Kidney epithelial cell (primary cell): ENCODE measurements around the gene CDH13. TPM values are rescaled to one million over a fixed set of nuclear protein-coding genes. Genes with fewer than 3 reads are reported as not detected.

Experiments used
- DNase-seq: peaks from one replicate; pipeline ENCODE4 v3.0.0-alpha.2; 2010; ENCODE audit warnings: low read depth
- H3K27me3 ChIP-seq: 2 replicates; pipeline ENCODE4 v1.6.0; 2011; ENCODE audit warnings: low read length; ENCODE audit not compliant: control insufficient read depth, insufficient read depth
- H3K36me3 ChIP-seq: 2 replicates; pipeline ENCODE4 v1.5.1; 2011; ENCODE audit warnings: low read length; ENCODE audit not compliant: control insufficient read depth, insufficient read depth
- H3K4me3 ChIP-seq: 2 replicates; pipeline ENCODE4 v1.5.1; 2011; ENCODE audit warnings: low read depth, mild to moderate bottlenecking, control low read depth, low read length
- CTCF ChIP-seq: IDR thresholded peaks from 2 replicates; pipeline ENCODE4 v1.5.1; 2011; ENCODE audit warnings: mild to moderate bottlenecking, moderate library complexity, low read length, control low read depth, inconsistent platforms; ENCODE audit not compliant: insufficient read depth, poor library complexity, severe bottlenecking
- total RNA-seq: library from RNA; depleted of rRNA; stranded (reverse); fragments of >200 nt; gene quantifications from 2 replicates; pipeline ENCODE4 v1.2.3, GENCODE V29; 2015

The CDH13 gene
- total RNA-seq, 1 donor from 2014 or later = 32.8 TPM

- no peak for DNase-seq
- no peaks in the 10 kb centered on the region for H3K27me3 ChIP-seq
- no peaks in the 10 kb centered on the region for H3K36me3 ChIP-seq
- H3K4me3 ChIP-seq = no peak overlapping the region
- TF ChIP-seq CTCF = no peak
Observed at GRCh38 chr16:83589576-83589975, 962.8 kb downstream of the CDH13 start.

- H3K36me3 ChIP-seq = no peaks in the 10 kb centered on the region
- DNase-seq = no peak
- H3K27me3 ChIP-seq = no peaks in the 10 kb centered on the region
- no peak for TF ChIP-seq CTCF
- H3K4me3 ChIP-seq = no peak overlapping the region
Observed at GRCh38 chr16:83592778-83593177, 966.0 kb downstream of the CDH13 start.

- DNase-seq = no peak
- no peak overlapping the region for H3K4me3 ChIP-seq
- no peaks in the 10 kb centered on the region for H3K36me3 ChIP-seq
- H3K27me3 ChIP-seq = no peaks in the 10 kb centered on the region
- no peak for TF ChIP-seq CTCF
Observed at GRCh38 chr16:83599789-83600462, 973.2 kb downstream of the CDH13 start.

GRCh38 chr16:83602761-83603722, 976.3 kb downstream of the CDH13 start:
- Histone ChIP-seq H3K36me3 (no peaks in the 10 kb centered on the region), H3K27me3 (no peaks in the 10 kb centered on the region), H3K4me3 (no peak overlapping the region)
- no peak for DNase-seq
- TF ChIP-seq CTCF = no peak

- DNase-seq = no peak
- TF ChIP-seq CTCF = no peak
- no peaks in the 10 kb centered on the region for H3K27me3 ChIP-seq
Observed at GRCh38 chr16:83603723-83604570, 977.2 kb downstream of the CDH13 start.

More at GRCh38 chr16:83603723-83604570, 977.2 kb downstream of the CDH13 start:
- Histone ChIP-seq H3K36me3 (no peaks in the 10 kb centered on the region), H3K4me3 (no peak overlapping the region)
